ENCODE results near the gene EML6.
A peak's percentile ranks its signal among the peaks of the same experiment; 100 is the strongest.

EML6 gene

DNA sequence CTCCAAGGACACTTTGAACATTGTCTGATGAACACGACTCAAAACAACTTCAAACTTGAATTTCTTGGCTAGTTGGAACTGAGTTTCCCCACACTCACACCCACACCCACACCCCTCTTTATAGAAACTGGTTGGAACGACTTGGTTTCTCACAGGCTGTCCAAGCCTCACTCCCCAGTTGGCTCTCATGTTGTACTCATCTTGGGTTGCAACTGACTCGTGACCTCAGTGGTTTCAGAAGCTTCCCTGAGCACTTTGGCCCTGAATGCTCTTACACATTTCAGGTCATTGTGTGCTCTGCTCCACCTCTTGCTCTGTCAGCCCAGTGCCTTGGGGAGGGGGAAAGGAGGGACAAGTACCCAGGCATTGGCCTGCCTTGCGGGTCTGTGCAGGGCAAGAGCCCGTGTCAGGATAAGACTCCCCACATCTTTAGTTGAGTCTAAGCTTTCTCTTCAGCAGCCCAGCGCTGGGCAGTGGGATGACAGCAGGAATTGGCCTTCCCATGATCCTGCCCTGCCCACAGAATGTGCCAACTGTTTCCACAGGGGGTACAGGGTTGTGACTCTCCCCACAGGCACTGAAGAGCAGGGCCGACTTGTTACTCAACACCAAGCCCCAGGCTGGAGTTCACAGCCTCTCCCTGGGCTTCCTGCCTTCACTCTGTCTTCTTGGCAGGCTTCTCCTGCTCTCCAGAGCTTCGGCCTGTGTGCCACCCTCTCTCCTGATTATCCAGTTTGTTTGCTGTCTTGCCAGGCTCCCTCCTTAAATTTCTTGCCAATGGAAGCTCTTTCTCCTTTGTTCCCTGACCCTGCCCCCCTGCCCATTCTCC, 222.1 kb downstream of the EML6 start:
- DNase-seq (ENCODE audit: low read depth in 2 of 2) = peak in 1 of 2 donors; percentile 9

- no peak for DNase-seq (ENCODE audit: low read depth in 2 of 2)
Observed at GRCh38 chr2:54946220-54946805, 222.9 kb downstream of the EML6 start.

DNA sequence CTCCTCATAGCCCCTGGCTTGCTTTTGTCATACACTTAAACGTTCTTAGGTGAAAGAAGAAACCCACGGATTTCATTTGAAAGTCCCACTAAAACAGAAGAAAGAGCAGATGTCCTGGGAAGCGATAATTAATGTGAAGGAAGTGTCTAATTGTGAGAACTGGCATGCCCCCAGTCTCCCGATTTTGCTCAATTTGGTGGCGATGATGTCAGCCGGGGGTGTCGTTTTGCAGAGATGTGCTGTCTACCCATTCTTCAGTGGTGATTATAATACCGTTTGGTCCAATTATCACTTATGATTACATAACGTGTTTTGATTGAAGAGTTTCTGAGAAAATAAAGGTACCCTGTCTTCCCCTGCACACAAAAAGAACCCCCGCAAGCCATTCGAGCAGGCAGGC, 223.7 kb downstream of the EML6 start:
- no peak for DNase-seq (ENCODE audit: low read depth in 2 of 2)

DNA sequence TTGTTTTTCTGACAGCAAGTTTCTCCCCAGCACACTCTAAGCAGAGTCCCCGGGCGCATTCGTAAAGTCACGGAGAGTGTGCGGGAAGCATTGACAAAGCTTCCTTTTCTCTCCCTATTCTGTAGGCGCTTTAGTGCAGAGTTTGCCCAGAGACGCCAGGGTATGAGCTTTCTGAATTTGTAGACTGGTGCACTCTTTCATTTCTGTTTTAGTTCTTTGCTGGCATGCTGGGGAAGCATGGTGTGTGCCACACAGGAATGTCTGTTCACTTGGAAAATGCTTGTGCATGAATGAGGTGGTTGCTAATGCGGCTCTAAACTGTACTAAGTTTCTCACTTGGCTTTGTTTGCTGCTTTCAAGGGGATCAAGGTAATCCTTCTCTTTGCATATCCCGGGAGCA, 224.2 kb downstream of the EML6 start:
- no peak for DNase-seq (ENCODE audit: low read depth in 2 of 2)

DNA sequence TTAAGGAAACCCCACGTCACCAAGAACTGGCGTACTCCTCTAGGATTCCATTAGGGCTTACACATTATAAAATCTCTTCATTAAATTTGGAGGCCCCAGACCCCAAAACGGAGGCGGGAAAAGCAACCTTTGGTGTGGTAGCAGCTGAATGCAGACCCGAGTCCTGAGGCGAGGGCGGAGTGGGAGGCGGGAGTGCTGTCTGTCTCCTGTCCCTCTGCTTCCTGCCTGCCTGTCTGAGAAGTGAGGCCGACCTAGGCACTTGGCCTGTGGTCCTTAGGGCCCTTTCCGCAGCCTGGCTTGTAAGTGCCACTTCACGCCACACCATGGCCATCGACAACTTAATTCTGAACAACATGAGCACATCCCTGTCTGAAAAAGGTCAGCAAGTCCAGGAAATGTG, 224.7 kb downstream of the EML6 start:
- DNase-seq (ENCODE audit: low read depth in 2 of 2) = no peak

GRCh38 chr2:54949431-54949830, 226.0 kb downstream of the EML6 start:
- no peak for DNase-seq (ENCODE audit: low read depth in 2 of 2)

GRCh38 chr2:54950811-54951210, 227.3 kb downstream of the EML6 start:
- DNase-seq (ENCODE audit: low read depth in 2 of 2) = no peak

GRCh38 chr2:54952425-54952824, 229.0 kb downstream of the EML6 start:
- no peak for DNase-seq (ENCODE audit: low read depth in 2 of 2)

GRCh38 chr2:54952978-54953456, 229.6 kb downstream of the EML6 start:
- DNase-seq (ENCODE audit: low read depth in 2 of 2) = no peak

DNA sequence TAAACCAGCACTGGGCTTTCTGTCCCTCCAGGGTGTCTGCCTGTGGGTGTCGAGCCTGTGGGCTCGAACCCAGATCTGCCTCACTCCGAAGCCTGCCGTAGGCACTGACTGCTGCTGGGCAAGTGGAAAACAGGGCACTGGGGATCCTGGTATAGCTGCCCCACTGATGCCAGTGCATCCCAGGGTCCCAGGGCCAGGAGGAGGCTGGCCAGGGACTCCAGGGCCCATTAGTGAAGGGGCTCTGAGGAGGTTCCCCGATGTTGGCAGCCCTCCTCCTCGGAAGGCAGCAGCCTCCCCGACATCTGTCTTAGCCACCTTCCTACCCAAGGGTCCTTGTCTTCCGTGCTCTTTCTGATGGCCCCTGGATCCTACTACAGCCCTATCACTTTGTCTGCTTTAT, 230.7 kb downstream of the EML6 start:
- DNase-seq (ENCODE audit: low read depth in 2 of 2) = no peak

GRCh38 chr2:54954705-54955357, 231.4 kb downstream of the EML6 start:
- no peak for DNase-seq (ENCODE audit: low read depth in 2 of 2)

DNA sequence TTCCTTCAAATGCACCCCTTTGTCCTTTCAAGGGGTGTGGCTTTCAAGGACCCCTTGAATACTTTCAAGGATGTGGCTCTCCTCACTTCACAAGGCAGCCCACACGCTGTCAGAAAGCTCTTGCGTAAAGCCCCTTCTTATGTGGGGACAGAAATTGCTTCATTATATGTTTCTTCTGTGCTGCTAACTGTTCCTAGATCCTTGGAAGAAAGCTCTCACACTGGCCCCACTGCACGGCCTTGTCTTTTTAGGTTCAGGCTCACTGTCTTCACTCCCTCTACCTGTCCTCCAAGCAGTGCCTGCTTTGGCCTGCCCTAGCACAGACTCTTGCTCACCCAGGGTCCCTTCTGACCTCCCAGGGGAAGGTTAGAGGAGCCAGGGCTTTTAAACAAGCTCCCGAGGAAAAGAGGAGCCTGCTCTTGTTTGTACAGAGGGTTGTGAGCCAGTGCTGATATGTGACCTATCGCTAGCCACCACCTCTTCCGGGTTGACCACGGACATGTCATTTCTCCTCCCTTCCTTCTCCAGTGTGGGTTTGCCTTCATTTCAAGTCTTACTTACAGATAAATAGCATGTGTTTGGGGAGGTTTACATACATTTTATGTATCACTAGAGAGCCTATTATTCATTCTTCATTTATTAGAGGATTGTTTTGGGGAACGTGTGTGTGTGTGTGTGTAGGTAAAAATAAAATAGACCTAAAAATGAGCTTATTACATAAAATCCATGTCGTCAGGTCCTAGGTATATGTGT, 232.1 kb downstream of the EML6 start:
- no peak for DNase-seq (ENCODE audit: low read depth in 2 of 2)

GRCh38 chr2:54956111-54956627, 232.7 kb downstream of the EML6 start:
- no peak for DNase-seq (ENCODE audit: low read depth in 2 of 2)

- DNase-seq (ENCODE audit: low read depth in 2 of 2) = no peak
Observed at GRCh38 chr2:54957321-54957999, 234.0 kb downstream of the EML6 start.

DNA sequence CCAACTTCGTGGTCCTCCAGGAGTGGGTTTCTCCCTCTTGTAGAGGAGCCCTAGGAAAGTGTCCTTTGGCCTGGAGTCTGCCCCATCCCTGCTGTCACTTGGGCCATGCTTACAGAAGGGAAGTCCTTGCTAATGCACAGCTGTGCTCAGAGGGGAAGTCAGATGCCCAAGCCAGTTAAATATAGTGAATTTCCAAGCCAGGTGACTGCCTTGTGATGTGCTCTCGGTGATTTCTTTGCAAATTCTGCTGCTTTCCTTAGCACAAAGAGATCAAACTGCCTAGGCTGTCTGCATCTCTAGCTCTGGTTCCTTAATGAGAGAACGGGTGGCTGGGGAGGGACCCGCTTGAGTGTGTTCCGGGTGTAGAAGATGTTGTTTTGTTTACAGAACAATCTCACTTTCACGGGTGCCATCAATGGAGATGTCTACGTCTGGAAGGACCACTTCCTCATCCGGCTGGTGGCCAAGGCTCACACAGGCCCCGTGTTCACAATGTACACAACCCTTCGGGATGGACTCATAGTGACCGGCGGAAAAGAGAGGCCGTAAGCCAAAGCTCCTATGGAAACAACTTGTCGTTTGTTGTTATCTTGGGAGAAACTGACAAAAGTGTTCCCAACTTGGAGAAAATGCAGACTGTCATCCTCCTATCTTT, 235.4 kb downstream of the EML6 start:
- DNase-seq (ENCODE audit: low read depth in 2 of 2) = no peak

DNA sequence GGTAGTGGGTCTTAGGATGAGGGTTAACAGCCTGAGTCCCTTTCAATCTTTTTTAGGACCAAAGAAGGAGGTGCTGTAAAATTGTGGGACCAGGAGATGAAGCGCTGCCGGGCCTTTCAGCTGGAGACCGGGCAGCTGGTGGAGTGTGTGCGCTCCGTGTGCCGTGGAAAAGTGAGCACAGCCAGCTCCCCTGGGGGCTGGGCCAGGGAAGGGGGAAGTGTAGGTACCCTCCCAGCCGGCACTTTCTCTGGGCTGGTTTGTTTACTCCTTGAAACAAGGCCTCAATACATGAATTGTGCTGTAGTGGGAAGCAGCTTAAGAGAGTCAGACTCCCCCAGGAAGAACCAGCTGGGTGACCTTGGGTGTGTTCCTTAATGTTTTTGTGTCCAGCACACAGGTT, 236.7 kb downstream of the EML6 start:
- DNase-seq (ENCODE audit: low read depth in 2 of 2) = no peak

DNA sequence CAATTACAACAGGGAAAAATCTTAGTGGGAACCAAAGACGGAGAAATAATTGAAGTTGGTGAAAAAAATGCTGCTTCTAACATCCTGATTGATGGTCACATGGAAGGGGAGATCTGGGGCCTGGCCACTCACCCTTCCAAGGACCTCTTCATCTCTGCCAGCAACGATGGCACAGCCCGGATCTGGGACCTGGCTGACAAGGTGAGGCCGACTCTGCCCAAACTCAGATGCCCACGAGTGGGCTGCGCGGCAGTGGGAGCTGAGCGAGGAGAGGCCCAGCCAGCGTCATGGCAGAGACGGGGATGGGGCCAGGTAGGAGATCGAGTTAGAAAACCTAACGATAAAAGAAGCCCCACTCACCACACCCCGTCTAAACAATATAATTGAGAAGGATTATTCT, 239.0 kb downstream of the EML6 start:
- DNase-seq (ENCODE audit: low read depth in 2 of 2) = no peak

DNA sequence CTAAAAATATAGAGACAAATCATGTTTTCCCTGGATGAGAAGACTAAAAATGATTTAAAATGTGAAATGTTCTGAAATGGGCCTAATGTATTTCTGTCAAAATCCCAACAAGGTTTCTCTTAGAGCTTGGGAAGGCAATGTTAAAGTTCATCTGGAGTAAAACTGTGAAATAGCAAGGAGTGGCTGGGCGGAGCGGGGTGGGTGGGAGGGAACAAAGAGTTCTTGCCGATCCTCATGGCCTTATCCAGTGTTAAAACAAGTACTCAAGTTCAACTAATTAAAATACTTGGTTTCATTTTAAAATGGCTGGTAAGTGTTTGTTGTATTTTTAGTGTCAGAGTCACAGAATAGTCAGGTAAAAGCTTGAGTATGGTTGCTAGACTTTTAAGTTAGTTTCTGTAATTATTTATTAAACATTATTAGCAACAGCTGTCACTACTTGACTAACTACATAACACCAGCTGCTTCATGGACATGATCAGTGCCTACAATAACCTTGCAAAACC, 239.5 kb downstream of the EML6 start:
- DNase-seq (ENCODE audit: low read depth in 2 of 2) = no peak

DNA sequence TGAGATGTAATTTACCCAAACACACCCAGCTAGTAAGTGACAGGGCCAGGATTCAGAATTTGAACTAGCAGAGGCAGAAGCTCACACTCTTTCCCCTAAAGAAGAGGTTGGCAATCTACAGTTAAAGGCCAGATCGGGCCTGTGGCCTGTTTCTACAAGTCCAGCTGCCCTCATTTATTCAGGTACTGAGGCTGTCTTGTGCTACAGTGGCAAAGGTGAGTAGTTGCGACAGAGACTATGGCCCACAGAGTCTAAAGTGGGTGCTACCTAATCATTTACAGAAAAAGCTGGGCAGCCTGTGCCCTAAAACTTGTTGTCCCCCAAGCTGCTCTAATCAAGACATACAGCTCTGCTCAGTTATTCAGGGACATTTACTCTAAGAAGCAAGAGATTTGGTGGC, 240.0 kb downstream of the EML6 start:
- no peak for DNase-seq (ENCODE audit: low read depth in 2 of 2)

DNA sequence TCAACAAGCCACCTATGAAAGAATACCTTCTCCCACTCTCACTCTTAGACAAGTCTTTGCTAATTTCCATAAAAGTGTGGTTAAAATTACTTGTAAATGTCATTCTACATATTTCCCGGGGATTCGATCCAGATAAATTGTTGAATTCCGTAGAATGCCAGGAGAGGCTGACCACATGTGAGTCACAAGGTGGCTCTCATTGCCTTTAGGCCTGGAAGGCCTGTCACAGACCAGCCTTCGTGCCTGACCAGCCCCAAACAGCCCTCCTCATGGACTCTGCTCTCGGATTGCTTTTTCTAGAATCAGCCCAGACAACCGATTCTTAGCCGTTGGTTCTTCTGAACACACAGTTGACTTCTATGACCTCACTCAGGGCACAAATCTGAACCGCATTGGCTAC, 240.8 kb downstream of the EML6 start:
- no peak for DNase-seq (ENCODE audit: low read depth in 2 of 2)

- no peak for DNase-seq (ENCODE audit: low read depth in 2 of 2)
Observed at GRCh38 chr2:54964816-54965215, 241.4 kb downstream of the EML6 start.

All from stimulated activated CD4-positive, alpha-beta T cell treated with anti-CD3 and anti-CD28 coated beads, Interleukin-4, amount 100 ng/mL, for 48 hours (primary cell).